GM12892 (cell line): Measurements from ENCODE around the gene CYP2J2.

Experiments
- POLR2A ChIP-seq: IDR thresholded peaks from 2 replicates; pipeline ENCODE4 v1.6.1; 2011; ENCODE audit warnings: low read depth, low read length, control low read depth
- POLR2AphosphoS5 ChIP-seq: IDR thresholded peaks from 2 replicates; pipeline ENCODE4 v1.6.1; 2011; ENCODE audit warnings: low read depth, low read length, control low read depth
- TAF1 ChIP-seq: IDR thresholded peaks from 2 replicates; pipeline ENCODE4 v1.6.1; 2011; ENCODE audit warnings: low read depth, mild to moderate bottlenecking, control low read depth, low read length, borderline replicate concordance

DNA sequence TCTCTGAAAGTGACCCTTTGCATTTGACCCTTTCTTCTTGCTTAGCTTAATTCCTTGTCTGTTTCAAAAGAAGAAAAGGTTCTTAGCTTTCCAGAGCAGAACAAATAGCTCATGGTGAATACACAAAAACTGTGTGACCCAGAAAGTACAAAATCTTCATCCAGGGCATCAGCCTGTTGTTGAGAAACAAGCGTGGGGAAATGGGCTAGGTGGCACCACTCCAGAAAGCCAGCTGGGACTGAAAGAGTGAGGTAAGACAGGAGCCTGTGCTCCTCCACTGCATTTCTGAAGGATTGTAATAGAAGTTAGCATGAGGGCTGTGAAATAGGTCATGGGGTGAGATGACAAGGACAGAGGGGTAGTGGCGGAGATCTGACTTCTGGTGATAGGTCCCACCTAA lies 45.8 kb downstream of the CYP2J2 start:
- TF ChIP-seq TAF1 (no peak), POLR2AphosphoS5 (no peak), POLR2A (no peak)
